Subcutaneous adipose tissue (tissue), 4 donors: Measurements from ENCODE around the gene HSPA5. TPM values are rescaled to one million over a fixed set of nuclear protein-coding genes. Genes with fewer than 3 reads are reported as not detected.

Experiments
- CTCF ChIP-seq: fragments of 450-650 bp; IDR thresholded peaks from one replicate; pipeline ENCODE4 v1.5.1; 2016; ENCODE audit warnings: low read depth, mild to moderate bottlenecking, control low read depth, antibody characterized with exemption, moderate library complexity
- total RNA-seq, 4 donors: library from RNA; depleted of rRNA; stranded (reverse); fragments of >200 nt; gene quantifications; one replicate each; pipeline ENCODE4 v1.1.0, GENCODE V29; 2016

Gene HSPA5
- total RNA-seq, 4 donors from 2014 or later = 50.3 to 147 (median 99.4) TPM

DNA sequence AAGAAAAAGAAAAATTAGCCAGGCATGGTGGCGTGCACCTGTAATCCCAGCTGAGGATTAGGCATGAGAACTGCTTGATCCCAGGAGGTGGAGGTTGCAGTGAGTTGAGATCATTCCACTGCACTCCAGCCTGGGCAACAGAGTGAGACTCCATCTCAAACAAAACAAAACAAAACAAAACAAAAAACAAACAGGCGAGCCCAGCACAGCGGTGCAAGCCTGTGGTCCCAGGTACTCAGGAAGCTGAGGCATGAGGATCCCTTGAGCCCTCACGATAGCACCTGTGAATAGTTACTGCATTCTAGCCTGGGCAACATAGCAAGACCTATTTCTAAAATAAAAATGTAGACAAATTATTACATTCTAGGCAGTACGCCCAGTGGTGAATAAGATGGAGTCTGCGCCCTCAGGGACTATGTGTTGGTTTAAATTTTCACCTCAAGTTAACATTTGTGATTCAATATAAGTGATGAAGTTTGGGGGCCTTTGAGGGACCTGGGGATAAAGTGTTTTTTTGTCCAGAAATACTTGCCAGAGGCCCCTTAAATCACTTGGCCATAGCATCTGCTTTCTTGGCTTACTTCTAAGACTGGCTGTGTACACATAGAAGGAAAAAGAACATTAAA, 17.1 kb upstream of the HSPA5 start:
- no peak for TF ChIP-seq CTCF

DNA sequence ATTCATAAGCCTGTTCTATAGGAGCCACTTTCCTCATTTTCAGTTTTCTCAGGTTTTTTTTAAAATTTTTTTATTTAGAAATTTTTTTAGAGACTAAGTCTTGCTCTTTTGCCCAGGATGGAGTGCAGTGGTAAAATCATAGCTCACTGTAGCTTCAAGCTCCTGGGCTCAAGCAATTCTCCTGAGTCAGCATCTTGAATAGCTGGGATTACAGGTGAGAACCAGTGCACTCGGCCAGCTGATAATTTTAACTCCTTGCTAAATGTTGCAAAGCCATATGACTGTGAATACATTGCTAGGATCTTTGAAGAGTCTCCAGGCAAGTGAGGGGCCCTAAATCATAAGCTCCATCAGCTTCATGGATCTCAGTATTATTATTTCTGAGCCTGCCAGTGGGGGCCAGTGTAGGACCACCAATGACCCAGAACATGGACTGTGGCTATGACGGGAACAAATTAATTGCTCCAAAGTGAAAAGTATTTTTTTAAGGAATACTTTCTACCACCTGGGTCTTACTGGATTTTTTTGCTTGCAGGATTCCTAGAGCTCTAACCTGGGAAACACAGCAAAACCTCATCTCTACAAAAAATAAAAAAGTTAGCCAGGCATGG, 14.7 kb upstream of the HSPA5 start:
- no peak for TF ChIP-seq CTCF

GRCh38 chr9:125254231-125254630, 13.1 kb upstream of the HSPA5 start:
- no peak for TF ChIP-seq CTCF

DNA sequence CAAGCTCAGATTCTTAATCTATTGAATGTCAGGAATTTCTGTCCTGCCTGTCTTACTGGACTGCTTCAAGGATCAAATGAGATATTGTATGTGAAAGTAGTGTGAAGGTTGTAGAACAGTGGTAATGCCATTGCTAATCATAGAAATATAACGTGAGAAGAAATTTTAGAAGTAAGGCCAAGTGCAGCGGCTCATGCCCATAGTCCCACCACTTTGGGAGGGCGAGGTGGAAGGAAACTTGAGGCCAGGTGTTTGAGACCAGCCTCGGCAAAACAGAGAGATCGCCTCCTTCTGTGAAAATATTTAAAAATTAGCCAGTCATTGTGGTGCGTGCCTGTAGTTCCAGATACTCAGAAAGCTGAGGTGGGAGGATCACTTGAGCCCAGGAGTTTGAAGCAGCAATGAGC, 5.1 kb upstream of the HSPA5 start:
- TF ChIP-seq CTCF = no peak

GRCh38 chr9:125243792-125244260, 2.7 kb upstream of the HSPA5 start:
- TF ChIP-seq CTCF = no peak

DNA sequence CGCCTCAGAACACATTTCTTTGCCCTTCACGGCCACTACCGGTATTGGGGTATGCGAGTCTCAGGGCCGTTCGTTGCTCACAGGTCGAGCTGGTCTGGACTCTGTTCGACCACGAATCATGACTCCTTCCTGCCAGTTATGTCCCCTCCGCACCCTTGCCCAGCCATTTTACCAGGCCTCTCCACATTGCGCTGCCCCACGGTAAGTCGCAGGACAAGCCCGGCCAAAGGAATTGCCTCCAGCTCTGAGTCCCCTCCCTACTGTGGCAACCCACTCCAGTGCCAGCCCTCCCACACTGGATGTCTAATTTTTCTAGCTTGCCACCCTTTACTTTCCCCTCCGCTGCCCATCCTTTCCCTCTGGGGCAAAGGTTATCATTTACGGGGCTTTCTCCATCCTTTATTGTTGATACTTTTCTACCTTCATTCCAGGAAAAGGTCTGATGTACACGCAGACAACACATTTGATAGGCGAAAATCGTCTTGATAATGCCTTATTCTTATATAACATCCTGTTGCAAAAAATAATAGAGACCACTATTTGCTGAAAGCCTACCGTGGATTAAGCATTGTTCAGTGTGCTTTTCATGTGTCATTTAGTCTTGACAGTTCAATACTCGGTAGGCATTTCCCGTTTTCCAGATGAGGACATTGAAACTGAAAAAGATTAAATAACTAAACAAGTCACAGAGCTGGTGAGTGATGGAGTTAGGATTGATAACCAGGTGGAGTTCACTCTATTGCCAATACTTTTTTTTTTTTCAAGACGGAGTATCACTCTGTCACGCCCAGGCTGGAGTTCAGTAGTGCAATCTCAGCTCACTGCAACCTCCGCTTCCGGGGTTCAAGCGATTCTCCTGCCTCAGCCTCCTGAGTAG, 958 bp upstream of the HSPA5 start:
- TF ChIP-seq CTCF = no peak

DNA sequence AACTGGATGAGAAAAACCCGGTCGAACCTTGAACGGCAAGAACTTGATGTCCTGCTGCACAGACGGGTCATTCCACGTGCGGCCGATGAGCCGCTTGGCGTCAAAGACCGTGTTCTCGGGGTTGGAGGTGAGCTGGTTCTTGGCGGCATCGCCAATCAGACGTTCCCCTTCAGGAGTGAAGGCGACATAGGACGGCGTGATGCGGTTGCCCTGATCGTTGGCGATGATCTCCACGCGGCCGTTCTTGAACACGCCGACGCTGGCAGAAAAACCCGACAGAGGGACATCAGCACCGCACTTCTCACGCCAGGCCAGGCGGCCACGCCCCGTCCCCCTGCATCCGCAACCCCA, 519 bp downstream of the HSPA5 start:
- no peak for TF ChIP-seq CTCF
